HG02973 (cell line): ENCODE results near the gene PPOX.

Source experiments
- ATAC-seq: cut with Tn5 transposase; IDR thresholded peaks from one replicate; pipeline ENCODE4 v1.9.1; 2021; ENCODE audit warnings: moderate library complexity; ENCODE audit not compliant: unreplicated experiment

The PPOX gene

GRCh38 chr1:161153176-161153575 is 13.1 kb upstream of the PPOX start:
- ATAC-seq = no peak

- peak; percentile 71 for ATAC-seq
Observed at GRCh38 chr1:161153682-161154337, 12.4 kb upstream of the PPOX start, which contains the start of gene UFC1. Gene UFC1 (plus strand): TSS chr1:161153978. CDS start chr1:161153998, 20 bp downstream.

DNA sequence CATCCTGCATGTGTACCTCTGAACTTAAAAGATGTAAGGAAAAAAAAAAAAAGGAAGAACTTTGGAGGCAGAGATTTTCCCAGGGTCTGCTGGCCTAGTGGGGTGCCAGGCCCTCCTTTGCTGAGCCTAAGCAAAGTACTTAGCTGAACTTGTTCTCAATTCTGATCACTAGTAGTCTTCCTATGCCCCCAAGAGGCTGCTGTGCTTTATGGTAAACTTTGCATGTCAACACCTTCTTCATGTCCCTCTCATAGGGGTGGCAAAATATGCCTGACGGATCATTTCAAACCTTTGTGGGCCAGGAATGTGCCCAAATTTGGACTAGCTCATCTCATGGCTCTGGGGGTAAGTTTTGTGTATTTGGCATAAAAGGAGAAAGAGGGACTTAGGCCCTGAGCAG is 8.4 kb upstream of the PPOX start:
- no peak for ATAC-seq

DNA sequence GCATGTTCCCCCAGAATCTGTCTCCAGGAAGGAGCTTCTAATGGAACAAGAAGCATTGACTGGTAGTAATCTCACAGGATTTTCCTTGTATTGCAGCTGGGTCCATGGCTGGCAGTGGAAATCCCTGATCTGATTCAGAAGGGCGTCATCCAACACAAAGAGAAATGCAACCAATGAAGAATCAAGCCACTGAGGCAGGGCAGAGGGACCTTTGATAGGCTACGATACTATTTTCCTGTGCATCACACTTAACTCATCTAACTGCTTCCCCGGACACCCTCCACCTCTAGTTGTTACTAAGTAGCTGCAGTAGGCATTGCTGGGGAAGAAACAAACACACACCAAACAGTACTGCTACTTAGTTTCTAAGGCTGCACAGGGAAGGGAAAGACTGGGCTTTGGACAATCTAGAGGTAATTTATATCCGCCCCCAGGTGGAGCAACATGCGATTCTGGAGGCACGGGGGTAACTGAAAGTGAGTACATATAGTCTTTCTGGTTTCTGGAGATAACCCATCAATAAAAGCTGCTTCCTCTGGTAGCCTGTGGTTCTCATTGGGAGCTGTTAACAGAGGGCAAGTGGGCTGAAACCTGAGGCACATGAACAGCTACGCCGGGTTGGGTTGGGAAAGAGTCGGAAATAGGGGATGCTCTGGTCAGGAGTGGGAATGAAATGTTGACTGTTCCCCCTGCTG is 7.8 kb upstream of the PPOX start:
- ATAC-seq = no peak

DNA sequence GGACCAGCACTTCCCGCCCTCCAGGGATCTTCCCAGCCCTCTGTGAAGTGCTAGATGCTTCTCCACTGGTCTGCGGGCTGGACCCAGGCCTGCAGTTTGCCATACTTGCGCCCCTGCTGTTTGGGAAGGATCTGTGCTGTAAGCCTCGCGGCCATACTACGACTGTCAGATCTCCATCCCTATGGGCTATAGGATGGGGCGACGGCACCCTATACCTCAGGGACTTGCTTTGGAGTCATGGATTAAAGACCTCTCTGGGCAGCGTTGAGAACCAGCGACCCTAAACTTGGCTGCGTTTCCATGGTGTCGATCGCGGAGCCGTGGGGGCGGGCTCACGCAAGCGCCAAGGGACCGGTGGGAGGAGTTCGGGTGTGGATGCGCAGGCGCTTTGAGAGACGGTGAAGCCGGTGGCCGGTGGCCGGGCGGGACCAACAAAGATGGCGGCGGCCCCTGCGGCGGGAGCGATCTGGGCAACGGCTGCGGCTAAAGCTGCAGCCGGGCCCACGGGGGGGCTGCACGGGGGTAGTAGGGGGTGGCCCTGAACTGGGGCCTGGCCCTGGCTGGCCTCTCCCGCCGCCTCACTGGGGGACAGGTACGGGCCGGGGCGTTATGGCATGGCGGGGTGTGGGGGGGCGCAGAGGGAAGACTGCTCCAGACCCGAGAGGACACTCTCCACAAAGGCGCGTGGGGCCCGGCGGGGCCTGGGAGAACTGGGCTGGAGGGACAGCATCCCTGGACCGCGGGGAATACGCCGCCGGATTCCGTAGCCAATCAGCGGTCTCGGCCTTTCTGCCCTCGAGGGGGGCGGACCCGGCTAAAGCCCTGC is 6.9 kb upstream of the PPOX start, which contains the start of gene USP21:
Gene USP21 (plus strand): TSS at position 414 of the 826 bp plus-strand sequence. CDS start 1,141 bp downstream, outside the sequence.
- peak; percentile 64 for ATAC-seq

DNA sequence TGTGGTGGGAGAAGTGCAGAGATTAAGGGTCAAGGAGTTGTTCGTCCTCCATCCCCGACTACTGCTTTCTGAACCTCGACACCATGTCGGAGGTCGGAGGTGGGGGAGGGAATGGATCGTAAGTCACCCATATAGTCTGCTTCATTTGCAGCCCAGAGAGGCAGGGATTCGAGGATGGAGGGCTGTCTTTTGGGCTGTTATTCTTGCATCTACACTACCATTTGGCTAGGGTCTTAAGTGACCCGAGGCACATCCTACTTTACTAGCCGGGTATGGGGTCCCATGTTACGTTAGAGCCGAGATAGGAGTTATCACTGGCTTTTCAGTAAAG is 6.3 kb upstream of the PPOX start:
- no peak for ATAC-seq

DNA sequence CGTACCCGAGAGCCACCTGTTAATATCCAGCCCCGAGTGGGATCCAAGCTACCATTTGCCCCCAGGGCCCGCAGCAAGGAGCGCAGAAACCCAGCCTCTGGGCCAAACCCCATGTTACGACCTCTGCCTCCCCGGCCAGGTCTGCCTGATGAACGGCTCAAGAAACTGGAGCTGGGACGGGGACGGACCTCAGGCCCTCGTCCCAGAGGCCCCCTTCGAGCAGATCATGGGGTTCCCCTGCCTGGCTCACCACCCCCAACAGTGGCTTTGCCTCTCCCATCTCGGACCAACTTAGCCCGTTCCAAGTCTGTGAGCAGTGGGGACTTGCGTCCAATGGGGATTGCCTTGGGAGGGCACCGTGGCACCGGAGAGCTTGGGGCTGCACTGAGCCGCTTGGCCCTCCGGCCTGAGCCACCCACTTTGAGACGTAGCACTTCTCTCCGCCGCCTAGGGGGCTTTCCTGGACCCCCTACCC is 5.5 kb upstream of the PPOX start:
- no peak for ATAC-seq

DNA sequence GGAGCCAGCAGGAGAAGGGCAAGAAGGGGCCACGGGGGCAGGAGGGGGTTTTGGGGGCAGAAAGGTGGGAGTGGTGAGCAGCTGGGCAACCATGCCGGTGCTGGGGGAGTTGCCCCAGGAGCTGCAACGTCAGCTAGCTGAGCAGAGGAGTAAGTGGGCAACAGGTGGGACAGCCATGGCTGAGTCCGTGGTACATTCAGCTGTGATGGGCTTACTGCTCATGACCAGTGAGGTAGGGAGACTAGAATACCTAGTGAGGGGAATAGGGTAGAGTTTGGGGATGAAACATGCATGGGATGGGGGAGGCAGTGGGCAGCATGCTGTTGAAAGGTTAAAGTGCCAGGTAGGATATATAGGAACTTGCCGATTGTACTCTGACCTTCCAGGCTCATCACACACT is 4.6 kb upstream of the PPOX start:
- no peak for ATAC-seq

DNA sequence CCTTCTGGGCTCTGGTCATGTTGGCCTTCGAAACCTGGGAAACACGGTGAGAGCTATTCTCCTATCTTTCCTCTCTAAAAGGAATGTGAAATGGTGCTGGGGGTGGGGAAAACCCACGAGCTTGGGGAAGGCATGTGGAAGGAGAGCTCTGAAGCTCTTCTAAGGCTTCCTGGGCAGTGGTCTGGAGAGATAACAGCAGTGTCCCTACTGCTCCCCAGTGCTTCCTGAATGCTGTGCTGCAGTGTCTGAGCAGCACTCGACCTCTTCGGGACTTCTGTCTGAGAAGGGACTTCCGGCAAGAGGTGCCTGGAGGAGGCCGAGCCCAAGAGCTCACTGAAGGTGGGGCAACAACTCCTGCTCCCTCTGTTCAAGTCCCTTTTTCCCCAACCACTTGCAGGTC is 4.2 kb upstream of the PPOX start:
- no peak for ATAC-seq

DNA sequence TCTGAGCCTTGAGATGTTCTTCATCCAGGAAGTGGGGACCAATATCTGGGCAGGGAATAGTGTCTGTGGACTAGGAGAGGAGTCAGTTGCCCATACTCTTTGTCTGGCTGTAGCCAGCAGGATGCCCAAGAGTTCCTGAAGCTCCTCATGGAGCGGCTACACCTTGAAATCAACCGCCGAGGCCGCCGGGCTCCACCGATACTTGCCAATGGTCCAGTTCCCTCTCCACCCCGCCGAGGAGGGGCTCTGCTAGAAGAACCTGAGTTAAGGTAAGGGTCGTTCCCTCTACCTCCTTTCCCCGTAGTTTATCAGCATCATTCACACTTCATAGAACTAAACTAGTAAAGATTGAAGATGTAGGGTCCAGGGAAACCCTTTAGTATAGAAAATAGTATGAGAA is 3.4 kb upstream of the PPOX start:
- ATAC-seq = no peak

DNA sequence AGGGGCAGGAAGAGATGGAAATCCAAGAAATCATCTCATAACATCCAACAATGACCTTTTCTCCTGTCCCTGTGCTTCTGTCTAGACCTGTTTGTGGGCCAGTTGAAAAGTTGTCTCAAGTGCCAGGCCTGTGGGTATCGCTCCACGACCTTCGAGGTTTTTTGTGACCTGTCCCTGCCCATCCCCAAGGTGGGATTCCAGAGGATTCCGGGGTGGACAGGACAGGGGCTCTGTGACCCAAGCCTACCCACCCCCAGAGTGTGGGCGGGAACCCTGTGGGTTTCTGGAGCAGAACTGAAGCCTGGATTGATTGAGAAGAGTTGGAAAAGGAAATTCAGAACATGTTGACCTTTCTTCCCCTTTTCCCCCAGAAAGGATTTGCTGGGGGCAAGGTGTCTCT is 2.4 kb upstream of the PPOX start:
- no peak for ATAC-seq

DNA sequence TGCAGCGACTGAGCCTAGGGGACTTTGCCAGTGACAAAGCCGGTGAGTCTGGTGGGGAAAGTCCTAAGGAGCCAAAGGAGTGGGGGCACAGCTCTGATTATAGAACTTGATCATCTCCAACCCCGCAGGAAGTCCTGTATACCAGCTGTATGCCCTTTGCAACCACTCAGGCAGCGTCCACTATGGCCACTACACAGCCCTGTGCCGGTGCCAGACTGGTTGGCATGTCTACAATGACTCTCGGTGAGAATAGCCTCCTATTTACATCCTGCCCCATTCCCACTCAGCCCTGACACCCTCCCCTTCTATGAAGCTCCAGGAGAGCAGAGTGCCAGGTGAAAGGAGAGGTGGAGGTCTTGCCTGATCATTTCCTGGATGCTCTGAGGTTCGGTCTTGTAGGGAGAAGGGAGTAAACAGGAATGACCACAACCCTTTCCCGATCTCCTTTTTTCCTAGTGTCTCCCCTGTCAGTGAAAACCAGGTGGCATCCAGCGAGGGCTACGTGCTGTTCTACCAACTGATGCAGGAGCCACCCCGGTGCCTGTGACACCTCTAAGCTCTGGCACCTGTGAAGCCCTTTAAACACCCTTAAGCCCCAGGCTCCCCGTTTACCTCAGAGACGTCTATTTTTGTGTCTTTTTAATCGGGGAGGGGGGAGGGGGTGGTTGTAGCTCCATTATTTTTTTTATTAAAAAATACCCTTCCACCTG is 1.2 kb upstream of the PPOX start:
- no peak for ATAC-seq

- no peak for ATAC-seq
Observed at GRCh38 chr1:161166669-161167548, 683 bp downstream of the PPOX start.

- ATAC-seq = no peak
Observed at GRCh38 chr1:161168906-161169305, 2.7 kb downstream of the PPOX start.

DNA sequence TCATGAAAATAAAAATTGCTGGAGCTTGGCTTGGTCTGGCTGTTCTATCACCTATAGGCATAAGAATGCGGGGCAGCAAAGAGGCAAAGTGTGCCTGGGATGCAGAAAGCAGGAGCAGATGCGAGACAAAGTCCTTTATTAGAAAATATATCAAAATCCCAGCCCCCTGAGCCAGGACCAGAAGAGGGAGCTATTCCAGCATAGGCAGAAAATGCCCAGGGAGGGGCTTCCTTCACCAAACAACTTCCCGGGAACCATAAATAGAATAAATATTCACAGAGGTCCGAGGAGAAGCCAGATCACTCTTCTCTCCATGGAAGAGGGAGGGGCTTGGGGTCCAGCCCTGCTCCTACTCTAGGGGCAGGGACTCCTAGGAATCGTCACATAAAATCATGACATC is 5.0 kb downstream of the PPOX start:
- no peak for ATAC-seq

- ATAC-seq = no peak
Observed at GRCh38 chr1:161171696-161172095, 5.5 kb downstream of the PPOX start.

DNA sequence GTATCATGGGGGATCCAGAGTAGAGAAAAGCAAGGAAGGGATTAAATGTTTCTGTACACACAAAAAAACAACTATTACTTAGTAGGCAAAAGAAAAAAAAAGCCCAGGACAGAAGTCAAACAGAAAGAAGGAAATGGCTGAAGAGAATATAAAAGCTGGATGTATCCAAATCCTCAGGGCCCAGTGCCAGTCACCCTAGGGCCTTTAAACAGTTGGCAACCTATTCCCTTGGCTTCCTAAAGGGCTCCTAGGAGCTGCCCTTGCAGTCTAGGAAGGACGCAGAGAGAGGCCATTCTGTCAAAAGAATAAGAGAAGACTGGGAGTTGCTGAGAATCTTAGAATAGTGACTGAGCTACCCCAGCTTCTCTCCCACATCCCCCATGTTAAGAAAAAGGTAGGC is 6.1 kb downstream of the PPOX start:
- ATAC-seq = no peak

- ATAC-seq = no peak
Observed at GRCh38 chr1:161172776-161173376, 6.7 kb downstream of the PPOX start.

DNA sequence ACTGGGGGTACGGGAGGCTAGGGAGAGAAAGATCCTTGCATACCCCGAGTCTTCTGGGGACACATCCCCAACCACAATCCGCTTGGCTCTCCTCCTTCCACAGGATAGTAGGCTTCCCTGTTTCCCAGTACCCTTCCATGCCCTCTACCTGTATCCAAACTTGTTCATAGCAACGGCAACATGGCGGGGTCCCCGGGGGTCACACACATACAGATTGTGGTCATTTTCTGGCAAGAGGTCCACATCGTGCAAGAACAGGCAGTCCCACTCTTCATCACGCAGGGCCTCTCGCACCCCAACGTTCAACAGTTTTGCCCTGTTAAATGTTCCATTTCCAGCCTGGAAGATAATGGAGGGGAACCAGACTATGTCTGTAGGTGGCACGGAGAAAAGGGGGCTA is 7.5 kb downstream of the PPOX start:
- no peak for ATAC-seq

GRCh38 chr1:161174911-161175310 is 8.7 kb downstream of the PPOX start:
- ATAC-seq = no peak
